ENCODE measurements around the gene RFPL1.

DNA sequence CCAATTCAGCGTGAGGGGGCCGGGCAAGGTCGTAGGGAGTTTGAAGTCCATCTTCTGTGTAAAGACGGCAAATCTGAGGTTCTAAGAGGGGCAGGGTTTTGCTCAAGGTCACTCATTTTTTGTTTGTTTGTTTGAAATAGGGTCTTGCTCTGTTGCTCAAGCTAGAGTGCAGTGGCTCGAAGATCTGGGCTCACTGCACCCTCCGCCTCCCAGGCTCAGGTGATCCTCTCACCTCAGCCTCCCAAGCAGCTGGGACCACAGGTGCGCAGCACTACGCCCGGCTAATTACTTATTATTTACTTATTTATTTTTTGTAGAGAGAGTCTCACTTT is 49.7 kb upstream of the RFPL1 start:
- TF ChIP-seq CTCF (IDR thresholded peaks at IDR 0.05): no peak
- no peak for TF ChIP-seq POLR2A (IDR thresholded peaks at IDR 0.05)
